T1000 (cell line): Measurements from ENCODE around the gene GNAS-AS1.
A peak's percentile ranks its signal among the peaks of the same experiment; 100 is the strongest.

Source experiments
- DNase-seq: peaks from one replicate; lab custom pipeline; 2025; ENCODE audit warnings: mixed read lengths; lab: John Stamatoyannopoulos, UW

The GNAS-AS1 gene

DNA sequence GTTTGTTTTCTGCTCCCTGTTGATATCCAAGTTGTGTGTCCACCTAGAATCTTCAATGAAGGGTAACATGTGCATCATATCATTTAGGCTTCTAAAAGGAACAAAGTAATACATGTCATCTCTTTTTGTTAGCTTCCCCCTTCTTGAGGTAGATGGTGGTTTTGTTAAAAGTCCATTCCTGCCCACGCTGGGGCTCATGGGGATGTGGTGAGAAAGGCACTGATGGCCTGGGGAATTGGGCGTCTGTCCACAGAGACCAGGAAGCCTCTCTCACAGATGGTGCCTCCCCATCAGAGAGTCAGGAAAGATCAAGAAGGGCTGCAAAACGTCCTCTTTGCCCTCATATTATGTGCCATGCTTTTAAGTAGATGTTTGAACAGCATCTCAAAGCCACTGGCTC, 34.3 kb upstream of the GNAS-AS1 start:
- DNase-seq = no peak

DNA sequence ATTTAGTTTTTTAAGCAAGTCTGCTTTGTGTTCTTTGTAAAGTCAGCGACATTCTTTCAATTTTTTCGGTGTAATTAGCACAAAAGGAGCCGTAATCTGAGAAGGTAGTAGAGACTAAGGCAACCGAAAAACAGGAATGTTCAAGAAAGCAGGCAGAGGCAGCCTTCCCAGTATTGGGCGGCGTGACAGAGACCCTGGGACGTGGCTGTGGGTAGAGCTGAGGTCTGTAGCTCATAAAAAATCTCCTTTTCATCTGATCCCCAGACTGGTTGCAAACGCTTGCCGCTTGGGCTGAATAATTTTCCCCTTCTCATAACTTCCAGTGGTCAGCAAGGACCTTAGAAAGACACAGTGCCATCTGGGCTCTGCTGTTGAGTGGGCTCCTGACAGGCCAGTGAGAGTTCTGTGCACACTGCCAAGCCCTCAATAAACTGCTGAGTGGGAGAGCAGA, 32.6 kb upstream of the GNAS-AS1 start:
- DNase-seq = no peak

DNA sequence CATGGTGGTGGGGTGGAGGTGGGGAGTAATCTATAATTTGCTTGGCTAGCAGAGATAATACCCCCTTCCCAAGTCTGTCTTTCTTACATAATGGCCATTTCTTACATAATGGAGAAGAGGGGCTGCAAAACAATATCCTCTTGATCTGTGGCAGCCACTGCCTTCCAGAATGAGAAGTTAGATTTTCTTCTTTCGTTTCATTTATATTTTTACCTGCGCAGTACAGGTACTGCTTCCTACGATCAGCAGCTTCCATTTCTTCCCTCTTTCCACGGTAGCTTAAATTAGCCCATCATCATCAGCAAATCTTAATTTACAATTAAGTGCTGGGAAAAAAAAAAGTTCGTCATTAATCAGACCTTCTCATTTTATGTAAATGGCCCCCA, 32.0 kb upstream of the GNAS-AS1 start:
- no peak for DNase-seq

DNA sequence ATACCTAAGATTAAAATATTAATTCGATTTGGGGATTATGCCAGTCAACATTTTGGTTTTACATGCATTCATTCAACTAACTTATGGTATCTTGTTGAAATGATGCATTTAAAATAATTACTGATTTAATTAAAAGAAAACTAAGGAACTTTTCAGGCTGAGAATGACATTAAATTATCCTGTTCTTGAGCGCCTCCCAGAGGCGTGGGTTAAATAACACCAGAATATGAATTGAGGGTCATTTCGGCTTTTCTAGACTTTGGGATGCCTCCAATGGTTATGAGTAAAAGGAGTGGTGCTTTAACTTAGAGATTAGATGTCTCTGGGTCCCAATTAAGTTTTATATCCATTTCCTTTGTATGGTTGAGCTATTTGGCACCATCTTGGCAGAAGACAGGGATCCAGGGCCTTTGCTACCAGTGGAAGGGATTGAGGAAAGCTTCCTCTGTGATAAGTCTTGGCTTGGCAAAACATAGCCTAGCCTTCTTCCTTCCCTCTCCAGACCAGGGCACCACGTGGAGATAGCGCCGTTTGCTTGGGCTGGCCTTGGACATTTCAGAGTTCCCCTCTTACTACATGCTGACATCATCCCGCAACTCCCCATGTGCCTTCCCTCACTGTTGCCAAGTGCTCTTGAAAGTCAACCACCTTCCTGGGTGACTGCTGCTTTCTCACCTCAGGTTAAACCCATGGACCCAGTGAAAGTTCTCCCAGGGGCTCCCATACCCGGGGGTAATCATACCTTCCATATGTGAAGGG, 30.5 kb upstream of the GNAS-AS1 start:
- no peak for DNase-seq

DNA sequence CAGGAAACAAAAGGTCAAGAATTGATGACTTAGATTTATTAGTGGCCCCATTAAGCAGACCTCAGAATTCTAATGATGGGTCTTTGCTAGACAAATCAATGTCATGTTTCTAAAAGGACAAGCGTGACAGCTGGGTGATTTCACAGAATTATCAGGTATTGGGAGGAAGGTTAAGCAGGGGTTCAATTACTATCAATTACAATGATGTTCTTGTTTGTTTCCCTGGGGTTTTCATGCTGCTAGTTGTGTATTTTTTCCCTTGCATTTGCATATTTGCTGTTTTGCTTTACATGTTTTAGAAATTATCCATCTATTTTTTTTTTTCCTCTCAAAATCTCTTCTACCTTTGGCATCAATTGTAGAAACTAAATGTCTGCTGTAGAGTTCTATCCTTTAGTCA, 29.7 kb upstream of the GNAS-AS1 start:
- DNase-seq = no peak

DNA sequence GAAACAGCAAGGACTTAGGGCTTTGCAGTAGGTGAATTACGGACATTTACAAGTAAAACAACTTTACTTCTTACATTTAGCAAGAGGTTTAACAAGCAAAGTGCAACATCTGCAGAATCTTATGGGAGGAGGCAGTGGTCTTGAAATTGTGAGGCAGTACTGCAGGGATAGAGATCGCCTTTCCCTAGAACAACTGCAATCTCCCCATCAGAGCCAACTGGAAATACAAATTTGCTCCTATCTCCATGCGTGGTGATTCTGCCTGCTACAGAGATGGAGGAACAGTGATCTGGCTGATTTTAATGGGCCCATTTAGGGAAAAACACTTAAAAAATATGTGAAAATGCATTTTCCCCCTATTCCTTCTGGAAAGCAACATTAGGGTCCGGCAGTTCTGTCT, 27.7 kb upstream of the GNAS-AS1 start:
- DNase-seq = no peak

DNA sequence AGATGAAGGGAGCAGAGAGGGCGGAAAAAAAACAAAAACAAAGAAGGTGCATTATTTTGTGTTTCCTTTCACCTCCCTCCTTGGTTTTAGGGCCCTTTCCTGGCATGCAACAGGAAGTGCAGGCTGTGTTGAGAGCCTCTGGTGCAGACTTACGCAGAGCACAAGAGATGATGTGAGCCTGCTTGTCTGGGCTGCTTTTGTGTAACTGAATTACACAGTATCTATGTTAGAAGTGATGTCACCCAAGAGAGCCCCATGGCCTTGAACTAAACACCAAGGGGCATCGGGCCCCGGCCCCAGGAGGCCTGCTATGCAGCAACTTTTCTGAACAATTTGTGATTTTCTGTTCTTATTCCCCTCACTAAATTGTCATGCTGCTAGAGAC, 27.3 kb upstream of the GNAS-AS1 start:
- no peak for DNase-seq

DNA sequence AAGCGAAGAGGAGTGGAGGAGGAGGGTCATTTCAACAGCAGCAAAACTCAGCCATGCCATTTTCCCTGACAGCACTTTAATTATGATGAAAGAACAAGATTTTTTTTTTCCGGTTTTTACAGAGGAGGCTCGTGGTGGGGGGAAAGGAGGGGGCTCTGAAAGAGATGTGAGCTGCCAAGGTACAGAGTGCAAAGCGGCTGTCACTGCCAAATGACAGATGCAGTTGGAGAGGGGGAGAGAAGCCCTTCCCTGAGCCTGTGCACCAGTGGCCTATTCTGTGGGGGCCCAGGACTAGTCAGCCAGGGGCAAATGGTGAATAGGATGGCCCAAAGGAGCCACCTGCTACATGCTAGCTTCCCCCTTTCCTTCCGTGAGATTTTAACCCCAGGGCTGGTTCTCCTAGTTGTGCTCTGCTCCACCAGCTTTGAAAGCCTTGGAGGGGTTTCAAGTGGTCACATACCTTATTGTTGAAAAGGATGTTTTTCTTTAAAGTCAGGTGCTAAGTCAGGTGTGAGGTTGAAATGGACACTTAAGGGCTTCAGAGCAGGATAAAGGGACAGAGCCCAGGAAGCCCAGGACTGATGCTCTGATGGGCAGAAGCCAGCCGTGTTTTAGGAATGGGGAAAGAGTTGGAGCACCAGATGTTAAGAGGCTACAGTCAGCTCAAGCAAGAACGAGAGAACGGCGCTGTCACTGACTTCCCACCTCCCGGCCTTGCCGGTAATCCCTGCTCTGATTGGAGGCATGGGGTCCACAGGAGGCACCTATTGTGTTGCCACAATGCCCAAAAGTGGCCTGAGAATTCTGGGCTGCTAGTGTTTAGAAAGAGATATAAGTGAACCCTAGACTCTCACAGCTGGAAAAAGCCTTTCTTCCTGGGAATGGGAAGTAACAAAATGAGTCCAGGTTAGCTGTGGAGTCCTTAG, 26.6 kb upstream of the GNAS-AS1 start:
- DNase-seq = no peak

DNA sequence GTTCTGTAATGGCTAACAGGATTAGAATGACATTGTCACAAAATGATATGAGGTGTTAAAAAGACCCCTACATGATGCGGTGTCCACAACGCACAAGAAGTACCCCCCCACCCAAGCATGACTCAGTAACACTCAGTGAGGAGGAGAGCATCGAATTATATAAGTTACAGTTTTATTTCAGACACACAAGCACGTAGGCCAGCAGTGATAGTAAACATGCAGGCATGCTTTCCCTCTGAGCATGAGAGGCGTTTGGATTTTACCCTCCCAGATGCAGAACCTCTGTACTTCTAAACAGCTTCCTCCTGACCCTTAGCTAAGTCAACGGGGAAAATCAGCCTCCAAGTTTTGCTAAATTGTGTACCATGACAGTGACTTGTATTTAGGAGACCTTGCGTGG, 25.7 kb upstream of the GNAS-AS1 start:
- DNase-seq = no peak

DNA sequence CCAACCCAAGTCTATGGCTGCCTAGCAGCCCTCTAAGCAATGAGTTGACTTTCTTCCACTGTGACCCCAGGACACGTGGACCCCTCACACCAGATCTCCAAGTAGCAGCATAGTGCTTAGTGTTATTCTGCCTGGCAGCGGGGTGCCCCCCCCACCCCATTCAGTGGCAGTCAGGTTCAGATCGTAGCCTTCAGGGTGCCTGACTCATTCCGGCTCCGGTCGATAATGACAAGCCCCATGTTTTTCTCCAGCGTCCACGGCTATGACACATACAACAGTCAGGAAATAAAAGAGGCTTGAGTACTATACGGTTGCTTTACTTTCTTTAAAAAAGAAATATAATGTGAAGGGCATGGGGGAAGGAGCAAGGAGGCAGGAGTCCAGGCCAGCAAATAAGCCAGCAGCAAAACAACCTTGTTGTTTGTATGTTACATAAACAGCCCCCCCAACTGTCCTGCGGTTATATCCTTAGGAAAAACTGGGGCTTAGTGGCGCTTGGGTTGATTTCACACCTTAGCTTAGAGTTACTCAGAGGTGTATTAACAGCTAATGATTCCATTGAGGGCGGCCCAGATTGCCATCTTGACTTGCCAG, 24.9 kb upstream of the GNAS-AS1 start:
- DNase-seq = peak; percentile 16

DNA sequence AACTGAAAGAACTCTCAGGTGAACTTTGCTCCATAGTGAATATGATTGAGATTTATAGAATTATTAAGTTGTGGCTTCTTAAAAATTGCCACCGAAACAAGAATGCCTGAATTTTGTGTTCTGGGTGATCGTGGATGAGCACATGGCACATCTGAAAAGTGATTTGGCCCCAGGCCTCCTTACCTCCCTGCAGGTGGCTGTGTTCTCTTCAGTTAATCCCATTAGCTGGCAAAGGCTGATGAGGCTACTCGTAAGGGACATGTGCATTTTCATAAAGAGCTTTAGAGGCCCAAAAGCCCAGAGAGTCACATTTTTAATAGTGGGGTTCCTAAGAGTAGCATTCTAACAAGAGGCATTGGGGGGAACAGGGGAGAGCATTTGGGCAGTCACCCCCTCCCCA, 24.4 kb upstream of the GNAS-AS1 start:
- DNase-seq = no peak

DNA sequence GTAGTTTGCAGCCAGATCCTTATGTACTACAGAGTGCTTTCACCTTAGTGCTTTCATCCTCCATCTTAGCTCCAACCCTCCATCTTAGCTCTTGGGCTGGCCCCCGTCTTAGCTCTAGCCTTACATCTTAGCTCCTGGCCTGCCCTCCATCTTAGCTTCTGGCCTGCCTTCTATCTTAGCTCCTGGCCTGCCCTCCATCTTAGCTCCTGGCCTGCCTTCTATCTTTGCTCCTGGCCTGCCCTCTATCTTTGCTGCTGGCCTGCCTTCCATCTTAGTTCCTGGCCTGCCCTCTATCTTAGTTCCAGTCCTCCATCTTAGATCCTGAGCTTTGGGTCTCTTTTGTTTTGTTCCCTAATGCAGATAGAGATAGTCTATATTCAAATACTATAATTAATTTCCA, 23.8 kb upstream of the GNAS-AS1 start:
- DNase-seq = no peak

DNA sequence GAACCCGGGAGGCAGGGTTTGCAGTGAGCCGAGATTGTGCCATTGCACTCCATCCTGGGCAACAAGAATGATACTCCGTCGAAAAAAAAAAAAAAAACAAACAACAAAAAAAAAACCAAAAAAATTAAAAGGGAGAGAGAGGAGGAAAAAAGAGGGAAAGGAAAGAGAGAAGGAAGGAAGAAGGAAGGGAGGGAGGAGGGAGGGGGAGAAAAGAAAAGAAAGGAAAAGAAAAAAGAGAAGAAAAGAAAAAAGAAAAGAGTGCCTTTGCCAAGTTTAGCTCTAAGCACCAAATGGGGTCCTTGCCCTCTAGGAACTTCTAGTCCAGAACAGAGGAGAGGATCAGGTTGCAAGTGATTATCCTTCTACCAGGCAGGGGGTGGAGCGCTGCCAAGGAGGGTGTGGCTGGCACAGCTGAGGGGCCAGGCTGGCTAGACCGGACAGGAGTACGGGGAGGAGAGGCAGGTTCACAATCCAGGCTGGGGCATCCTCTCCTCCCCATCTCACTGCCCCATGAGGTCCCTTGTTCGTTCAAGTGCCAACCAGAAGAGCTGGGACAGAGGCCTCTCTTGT, 20.9 kb upstream of the GNAS-AS1 start:
- no peak for DNase-seq

DNA sequence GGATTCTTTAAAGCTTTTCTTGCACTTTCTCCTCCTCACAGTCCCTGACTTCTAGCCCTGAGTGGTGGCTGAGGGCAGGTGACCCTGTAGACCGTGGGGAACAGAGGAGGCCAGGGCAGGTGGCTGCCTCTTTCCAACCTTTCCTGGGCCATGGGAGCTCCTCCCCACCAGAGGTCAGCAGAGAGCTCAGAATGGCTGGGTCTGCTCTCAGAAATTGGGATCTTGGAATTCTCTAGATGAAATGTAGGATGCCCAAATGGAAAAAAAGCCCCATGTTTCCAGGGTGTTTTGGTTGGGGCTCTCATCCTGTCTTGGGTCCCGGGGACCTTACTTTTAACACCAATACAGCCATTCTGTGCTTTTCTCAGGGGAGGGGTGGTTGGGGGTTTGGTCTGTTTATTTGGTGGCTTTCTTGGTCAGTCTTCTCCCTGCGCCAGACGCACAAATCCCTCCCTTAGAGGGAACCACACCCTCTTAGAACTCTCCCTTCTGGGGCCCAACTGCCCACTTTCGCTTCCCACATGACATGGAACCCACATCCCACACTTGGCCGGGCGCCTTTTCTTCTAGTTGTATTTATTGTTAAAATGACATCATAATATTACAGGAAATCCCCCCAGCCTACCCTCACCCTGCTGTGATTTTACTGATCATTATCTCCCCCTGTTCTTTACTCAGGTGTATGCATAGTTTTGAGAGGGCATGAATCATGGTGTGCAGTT, 19.8 kb upstream of the GNAS-AS1 start:
- DNase-seq = peak; percentile 21

DNA sequence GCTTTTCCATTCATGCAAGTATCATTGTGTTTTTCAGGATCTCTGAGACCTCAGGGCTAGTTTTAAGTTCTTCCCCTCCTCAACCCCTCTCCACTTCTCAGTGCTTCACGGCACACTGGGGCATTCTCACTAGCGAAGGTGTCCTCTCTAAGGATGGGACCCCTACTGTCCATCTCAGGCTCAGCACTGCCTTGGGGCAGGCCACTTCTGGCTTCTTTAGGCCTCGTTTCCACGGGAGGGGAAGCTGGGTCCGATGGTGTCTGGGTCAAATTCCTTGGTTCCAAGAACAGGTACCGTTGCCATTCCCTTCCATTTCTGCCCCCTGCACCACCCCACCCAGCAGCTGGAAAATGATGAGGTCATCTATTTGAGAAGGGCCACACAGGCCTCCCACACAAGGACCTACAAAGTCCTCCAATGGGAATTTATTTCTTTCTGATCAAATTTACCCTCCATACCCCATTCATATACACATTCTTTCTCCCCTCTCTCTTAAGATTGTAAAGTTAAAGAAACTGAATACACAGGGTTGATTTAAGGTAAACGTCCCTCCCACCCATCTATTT, 19.0 kb upstream of the GNAS-AS1 start:
- DNase-seq = no peak

DNA sequence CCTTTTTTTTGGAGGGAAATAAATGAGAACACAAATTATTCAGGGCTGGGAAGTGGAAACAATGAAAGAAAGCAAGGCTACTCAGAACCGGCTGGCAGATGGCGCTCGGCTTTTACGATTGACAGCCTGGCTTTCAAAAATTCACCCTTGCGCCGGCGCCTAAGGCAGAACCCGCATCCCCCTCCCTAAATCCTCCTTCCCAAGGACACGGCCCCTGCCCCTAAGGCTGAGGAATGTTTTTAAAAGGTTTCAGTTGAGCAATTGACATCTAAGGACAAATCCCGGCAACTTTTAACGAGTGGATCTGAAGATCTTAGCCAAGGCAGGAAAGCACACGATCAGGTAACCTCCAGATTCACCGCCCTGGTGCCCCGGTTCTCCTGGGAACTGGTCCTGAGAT, 18.1 kb upstream of the GNAS-AS1 start:
- DNase-seq = no peak

DNA sequence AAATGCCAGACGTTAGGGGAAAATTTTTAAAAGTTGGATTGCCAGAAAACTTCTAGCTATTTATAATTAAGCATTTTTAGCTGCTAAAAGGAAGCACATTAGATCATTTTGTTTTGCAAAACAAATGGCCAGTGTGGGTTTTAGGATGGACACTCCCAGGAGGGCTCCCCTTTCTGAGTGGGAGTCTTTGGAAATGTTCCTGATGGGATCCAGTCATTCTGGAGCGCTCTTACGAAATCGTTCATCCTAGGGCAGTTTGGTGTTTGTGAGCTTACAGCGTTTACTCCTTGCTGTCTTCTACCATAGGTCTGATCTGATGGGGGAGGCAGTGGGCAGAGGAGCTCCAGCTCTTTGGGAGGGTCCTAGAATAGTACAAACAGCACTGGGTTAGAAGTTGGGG, 16.5 kb upstream of the GNAS-AS1 start:
- no peak for DNase-seq

DNA sequence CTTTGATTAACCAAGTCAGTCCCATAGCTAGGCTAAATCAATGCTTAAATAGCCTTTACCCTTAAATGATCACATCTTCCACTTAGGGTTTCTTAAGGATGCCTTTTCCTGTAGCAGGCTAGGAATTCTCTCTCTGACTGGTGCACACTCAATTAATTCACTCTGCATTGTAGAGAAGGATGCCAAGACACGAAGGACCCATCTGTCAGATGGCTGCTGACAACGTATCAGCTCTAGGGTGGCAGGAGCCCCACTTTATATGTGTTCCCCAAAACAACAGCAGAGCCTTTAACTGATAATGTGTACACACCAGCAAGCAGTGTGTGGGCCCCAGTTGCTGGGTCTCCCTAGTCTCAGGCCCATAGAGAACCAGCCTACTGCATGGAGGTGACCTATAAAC, 15.1 kb upstream of the GNAS-AS1 start:
- no peak for DNase-seq

DNA sequence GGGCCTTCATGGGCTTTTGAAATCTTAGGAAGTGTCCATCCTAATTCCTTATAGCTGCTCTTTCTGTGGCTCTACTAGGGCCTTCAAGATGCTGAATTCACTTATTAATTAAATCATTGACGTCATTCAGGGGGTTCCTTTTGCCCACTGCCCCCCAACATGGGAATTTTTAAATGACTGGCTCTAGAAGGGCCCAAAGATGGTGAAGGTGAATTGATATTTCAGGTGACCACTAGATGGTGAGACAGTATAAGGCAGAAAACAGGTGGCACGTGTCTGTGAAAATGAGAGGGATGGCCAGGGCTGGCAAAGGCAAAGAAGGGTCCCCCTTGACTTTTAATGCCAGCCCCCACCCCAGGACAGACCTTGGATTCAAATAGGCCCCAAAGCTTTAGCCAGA, 13.6 kb upstream of the GNAS-AS1 start:
- no peak for DNase-seq

DNA sequence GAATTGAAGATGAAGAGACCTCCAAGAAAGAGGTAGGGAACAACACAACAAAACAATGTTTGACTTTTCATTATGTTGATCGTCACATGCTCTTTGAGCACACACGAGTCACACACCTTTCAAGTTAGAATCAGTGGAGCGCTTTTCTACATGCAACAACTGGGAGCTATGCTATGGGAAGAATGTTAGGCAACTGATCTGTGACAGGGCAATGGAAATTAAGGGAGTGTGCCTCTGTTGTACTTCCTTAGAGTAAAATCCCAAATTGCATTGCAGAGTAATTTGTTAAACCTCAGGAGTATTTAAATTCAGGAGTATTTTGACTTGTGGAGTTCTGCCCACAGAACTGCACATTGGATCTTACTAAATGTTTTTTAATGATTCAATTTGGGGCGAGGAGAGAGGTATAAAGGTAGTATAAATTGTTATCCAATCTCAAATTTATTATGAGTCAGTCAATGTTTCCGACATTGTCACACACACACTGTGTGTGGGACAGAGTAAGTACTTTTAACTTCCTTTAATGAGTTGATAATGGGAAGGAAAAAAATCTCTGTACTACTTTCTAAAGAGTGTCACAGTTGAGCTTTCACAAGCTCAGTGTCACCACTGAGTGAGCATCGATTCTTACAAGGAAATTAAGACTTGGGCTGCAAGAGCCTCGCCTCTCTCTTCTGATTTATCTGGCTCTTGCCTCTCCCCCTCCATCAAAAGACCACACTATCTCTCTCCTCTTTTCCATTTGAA, 12.5 kb upstream of the GNAS-AS1 start:
- no peak for DNase-seq
